ENCODE measurements around the gene RGS9BP.
"Not testable (repeated sequence)": the region's sequence is repeated elsewhere in the genome, so short reads cannot be mapped to it uniquely, and the experiment has no call there.

Gene RGS9BP

DNA sequence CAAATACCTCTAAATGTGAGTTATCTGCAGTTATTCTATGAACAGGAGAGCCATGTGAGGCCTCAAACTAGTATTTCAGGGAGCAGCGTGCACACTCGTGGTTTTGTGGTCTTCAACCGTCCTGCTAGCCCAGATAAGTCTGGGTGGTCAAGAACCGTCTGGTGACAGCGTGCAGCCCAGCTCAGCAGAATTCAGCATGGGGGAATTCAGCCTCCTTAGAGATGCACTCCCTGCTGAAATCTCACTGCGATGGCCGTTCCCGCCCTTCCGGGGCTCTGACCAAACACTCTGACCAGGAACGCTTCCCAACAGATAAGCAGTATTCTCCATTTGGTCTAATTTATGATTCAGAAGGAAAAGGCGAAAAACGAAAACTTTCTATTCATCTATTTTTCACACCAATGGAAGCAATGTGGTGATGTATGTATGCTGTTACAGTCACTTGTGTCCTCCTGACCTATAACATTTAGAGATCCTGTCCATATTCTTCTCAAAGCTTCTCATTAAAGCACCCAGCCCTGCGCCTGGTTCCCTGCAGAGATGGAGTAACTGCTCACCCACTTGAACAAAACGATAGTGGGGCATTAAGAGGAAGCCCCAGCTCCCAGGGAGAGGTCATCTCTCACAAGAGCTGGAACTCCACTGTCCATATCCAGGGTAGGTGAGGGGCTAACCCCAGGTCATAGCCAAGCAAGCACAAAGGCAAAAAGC is 3.6 kb upstream of the RGS9BP start:
- DNase-seq (ENCODE audit: low spot score): no peak

GRCh38 chr19:32672841-32673240 is 2.8 kb upstream of the RGS9BP start:
- no peak for DNase-seq (ENCODE audit: low spot score)

DNA sequence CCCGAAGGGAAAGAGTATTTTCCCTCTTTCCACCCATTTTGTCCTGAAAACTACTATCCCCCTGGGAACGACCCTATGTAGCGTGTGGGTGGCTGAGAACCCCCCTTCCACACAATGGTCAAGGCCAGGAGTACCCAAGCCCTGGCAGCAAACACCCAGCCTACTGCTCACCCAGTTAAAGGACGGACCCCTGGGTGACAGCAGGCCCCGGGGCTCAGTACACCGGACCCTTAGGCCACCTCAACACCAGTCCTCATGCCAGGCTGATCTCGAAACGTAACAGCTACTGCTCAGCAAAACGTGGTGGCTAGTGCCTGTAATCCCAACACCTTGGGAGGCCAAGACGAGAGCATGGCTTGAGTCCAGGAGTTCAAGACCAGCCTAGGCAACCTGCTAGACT is 2.1 kb upstream of the RGS9BP start:
- no peak for DNase-seq (ENCODE audit: low spot score)

GRCh38 chr19:32674153-32674930 is 1.3 kb upstream of the RGS9BP start:
- no peak for DNase-seq (ENCODE audit: low spot score)

DNA sequence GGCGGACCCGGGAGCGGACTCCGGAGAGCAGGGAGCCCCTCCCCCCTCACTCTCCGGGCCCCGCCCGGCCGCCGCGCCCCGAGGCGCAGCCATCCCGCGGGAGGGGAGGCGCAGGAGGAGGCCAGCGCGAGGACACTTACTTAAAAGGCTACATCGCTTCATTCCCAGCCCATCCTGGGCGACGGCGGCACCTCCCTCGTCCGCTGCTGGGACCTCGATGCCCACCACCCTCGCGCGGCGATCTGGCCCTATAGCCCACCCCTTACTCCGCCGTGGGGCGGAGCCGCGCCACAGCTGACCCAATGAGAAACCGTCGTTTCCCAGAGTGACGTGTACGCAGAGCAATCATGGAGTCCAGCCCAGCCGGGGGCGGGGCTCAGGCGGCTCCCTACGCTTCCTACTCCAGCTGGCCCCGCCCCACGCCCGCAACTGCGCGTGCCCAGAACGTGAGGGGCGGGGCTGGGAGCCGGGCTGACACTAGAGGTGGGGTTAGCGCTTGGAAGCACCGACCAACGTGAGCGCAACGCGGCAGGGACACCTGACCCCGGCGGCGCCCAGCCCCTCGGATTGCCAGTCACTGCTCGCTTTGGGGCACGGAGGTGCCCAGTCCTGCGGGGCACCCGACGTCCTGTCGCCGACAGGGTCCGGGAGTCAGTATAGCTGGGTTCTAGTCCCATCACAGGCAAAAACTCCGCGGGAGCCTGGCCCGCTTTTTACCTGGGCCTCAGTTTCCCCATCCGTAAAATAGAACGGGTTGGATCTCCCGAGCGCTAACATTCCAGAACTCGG is 523 bp upstream of the RGS9BP start, which contains the start of gene ANKRD27:
ANKRD27 (minus strand) TSS at position 250 of the 789 bp plus-strand sequence. CDS start 16,165 bp downstream, outside the sequence.
- DNase-seq (ENCODE audit: low spot score): peak; percentile 96

GRCh38 chr19:32676186-32676894 is 692 bp downstream of the RGS9BP start:
- DNase-seq (ENCODE audit: low spot score): peak; percentile 31

- no peak for DNase-seq (ENCODE audit: low spot score)
These were observed 1.3 kb downstream of the RGS9BP start for GRCh38 chr19:32676895-32677359.

DNA sequence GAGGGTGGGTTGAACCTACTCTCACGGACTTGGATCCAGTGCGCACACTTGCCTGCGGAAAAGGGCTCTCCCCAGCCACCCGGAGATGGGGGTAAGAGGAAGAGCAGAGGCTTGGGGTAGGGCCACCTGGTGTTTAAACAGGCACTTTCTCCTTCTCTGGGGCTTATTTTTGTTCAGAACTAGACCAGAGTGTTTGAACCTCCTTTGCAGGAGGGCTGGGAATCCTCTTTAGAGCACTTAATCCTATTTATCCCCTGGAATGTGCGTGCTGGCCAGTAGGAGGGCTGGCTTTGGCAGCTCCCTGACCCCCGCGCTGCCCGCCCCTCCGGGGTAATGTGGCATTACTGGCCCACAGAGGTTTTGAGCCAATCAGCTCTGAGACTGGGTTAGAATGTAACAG is 2.0 kb downstream of the RGS9BP start:
- peak; percentile 46 for DNase-seq (ENCODE audit: low spot score)

- DNase-seq (ENCODE audit: low spot score): no peak
These were observed 5.3 kb downstream of the RGS9BP start for GRCh38 chr19:32680986-32681385.

GRCh38 chr19:32682317-32682716 is 6.7 kb downstream of the RGS9BP start:
- DNase-seq (ENCODE audit: low spot score): no peak

DNA sequence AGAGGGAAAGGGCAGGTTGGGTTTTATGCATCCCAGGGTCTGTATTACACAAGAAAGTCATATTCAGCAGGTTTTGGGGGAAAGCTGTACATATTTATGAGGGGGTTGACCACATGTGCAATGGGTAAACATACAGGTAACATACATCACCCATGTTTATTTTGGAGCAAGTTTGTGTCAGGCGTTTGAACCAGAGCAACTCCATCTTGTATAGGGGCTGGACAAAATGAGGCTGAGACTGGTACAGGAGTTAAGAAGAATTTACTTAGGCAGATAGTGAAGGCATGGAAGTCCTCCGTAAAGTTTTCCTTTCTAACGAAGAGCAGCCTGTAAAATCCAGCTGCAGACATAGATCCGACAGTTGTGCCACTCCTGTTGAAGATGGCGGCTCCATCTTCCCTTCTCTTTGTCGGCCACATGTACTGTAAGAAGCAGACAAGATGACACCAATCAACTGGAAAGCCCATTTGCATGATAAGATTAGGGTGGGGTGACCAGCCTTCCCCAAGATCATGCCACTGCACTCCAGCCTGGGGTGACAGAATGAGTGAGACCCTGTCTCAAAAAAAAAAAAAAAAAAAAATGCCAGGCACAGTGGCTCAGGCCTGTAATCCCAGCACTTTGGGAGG is 11.3 kb downstream of the RGS9BP start:
- no peak for DNase-seq (ENCODE audit: low spot score)

DNA sequence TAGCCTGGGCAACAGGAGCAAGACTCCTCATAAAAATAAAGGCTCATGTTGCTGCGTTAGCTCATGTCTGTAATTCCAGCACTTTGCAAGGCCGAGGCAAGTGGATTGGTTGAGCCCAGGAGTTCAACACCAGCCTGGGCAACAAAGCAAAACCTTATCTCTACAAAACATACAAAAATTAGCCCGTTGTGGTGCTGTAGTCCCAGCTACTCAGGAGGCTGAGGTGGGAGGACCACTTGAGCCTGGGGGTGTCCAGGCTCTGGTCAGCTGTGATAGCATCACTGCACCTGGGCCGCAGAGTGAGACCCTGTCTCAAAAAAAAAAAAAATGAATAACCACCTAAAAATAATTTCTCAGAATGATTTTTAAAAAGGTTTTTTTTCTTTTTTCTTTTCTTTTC is 12.0 kb downstream of the RGS9BP start:
- DNase-seq (ENCODE audit: low spot score): no peak

- DNase-seq (ENCODE audit: low spot score): no peak
These were observed 12.7 kb downstream of the RGS9BP start for GRCh38 chr19:32688311-32688710.

DNA sequence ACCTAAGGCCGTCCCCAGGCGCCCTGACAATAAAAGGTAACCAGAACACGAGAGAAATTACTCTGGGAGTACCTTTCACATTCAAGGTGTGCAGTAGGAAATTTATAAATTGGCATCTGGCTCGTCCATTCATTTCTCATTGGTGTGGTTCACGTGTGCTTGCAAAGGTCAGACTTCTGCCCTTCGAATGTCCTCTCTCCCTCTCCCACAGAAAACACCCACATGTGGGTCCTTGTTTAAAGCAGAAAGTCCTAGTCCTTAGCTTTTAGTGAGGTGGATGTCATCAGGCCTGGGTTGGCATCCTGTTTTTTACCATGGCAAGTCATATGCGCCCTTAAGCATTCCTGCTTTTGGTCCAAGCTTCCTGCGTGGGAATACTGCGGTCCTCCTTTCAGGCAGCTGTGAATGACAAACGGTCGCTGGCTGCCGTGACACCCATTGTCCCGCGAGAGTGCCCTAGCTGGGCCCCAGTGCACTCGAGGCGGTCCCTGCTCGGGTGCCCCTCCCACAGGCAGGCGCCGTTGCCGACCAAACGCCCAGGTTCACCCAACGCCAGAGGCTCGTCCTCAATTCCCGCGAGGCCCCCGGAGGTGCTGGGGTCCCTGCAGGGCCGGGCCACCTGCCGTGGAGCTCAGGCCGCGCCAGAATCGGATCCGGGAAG is 15.8 kb downstream of the RGS9BP start, which contains the start of gene NUDT19:
NUDT19 (plus strand) TSS at position 531 of the 661 bp plus-strand sequence. CDS start 140 bp downstream, outside the sequence.
- no peak for DNase-seq (ENCODE audit: low spot score)

DNA sequence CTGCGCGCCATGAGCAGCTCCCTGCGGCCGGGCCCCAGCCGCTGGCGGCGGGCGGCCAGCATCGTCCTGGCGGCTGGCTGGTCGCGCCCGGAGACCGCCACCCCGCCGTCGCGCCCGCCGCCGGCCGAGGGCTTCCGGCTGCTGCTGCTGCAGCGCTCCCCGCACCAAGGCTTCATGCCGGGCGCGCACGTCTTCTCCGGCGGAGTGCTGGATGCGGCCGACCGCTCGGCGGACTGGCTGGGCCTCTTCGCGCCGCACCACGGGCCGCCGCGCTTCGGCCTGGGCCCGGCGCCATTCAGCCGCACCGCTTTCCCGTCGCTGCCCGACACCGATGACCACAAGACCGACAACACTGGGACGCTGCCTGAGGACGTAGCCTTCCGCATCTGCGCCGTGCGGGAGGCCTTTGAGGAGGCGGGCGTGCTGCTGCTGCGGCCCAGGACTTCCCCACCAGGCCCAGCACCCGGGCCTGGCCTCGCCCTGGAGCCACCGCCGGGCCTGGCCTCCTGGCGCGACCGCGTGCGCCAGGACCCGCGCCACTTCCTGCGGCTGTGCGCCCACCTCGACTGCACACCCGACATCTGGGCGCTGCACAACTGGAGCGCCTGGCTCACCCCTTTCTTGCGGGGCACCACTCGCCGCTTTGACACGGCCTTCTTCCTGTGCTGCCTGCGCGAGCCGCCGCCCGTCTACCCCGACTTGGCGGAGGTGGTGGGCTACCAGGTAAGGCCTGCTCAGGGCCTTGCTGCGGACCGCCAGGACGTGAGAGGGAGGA is 16.5 kb downstream of the RGS9BP start:
- peak; percentile 75 for DNase-seq (ENCODE audit: low spot score)

GRCh38 chr19:32692727-32693061 is 17.0 kb downstream of the RGS9BP start:
- DNase-seq (ENCODE audit: low spot score): no peak

DNA sequence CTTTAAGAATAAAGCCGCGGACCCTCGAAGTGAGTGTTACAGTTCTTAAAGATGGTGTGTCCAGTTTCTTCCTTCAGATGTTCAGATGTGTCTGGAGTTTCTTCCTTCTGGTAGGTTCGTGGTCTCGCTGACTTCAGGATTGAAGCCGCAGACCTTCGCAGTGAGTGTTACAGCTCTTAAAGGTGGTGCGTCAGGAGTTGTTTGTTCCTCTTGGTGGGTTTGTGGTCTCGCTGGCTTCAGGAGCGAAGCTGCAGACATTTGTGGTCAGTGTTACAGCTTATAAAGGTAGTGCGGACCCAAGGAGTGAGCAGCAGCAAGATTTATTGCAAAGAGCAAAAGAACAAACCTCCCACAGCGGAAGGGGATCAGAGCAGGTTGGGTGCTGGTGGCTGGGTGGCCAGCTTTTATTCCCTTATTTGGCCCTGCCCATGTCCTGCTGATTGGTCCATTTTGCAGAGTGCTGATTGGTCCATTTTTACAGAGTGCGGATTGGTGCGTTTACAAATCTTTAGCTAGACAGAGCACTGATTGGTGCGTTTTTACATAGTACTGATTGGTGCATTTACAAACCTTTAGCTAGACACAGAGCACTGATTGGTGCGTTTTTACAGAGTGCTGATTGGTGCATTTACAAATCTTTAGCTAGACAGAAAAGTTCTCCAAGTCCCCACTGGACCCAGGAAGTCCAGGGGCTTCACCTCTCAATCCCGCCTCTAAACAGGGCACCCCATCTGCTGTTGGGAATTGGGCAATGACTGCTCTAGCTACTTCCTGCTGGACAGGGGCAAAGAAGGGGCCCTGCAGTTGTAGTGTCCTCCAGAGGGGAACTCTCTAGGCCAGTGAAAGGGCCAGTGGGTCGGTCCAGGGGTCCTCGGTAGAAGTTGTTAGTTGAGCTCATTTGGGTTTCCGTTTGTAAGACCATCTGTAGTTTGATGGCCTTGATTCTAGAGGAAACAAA is 17.8 kb downstream of the RGS9BP start:
- DNase-seq (ENCODE audit: low spot score): not testable (repeated sequence)

- not testable (repeated sequence) for DNase-seq (ENCODE audit: low spot score)
These were observed 18.7 kb downstream of the RGS9BP start for GRCh38 chr19:32694316-32694715.

DNA sequence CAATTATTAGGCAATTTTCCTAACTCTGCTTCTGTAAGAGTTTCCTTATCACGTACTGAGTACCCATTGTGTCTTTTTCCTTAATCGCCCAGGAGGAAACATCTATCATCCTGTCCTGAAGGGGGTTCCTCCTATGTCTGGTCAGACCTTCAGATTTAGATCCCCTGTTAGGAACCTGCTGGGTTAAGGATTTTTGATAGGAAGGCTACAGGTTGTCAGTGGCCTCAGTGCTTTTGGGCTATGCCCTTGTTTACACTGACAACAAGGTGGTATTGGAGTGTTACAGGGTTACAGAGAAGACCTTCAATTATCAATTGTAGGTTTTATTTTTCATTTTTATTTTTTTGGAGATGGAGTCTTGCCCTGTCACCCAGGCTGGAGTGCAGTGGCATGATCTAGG is 19.2 kb downstream of the RGS9BP start:
- not testable (repeated sequence) for DNase-seq (ENCODE audit: low spot score)
